ENCODE measurements around the gene PIH1D2. TPM values are rescaled to one million over a fixed set of nuclear protein-coding genes. Genes with fewer than 3 reads are reported as not detected.

The PIH1D2 gene
- total and polyA plus RNA-seq, 2 of the 8 experiments (the other 6 are each of a cell fraction or from before 2014, with no cell fraction given), result 0.53 to 0.73 TPM

- Histone ChIP-seq H3K27ac (ENCODE audit: low read depth, low read length) (no peak overlapping the region), H3K14ac (ENCODE audit: insufficient read length) (no peak overlapping the region), H2AFZ (ENCODE audit: low read length) (no peak overlapping the region), H4K8ac (ENCODE audit: extremely low read depth, insufficient read depth, low read length) (no peak overlapping the region), H4K20me1 (replicated peaks in 1 of 2; ENCODE audit: control insufficient read depth in 1 of 2, insufficient read depth in 2 of 2, low read length in 2 of 2) (no peaks in the 10 kb centered on the region), H4K5ac (ENCODE audit: insufficient read length, low read depth, low read length) (no peak overlapping the region), H3K79me2 (ENCODE audit: control insufficient read depth in 1 of 2, insufficient read depth in 2 of 2, low read length in 2 of 2) (peaks cover 3 to 27% of the 10 kb centered on the region in 2 experiments), H3K4me3 (ENCODE audit: extremely low read depth in 1 of 4, insufficient read depth in 2 of 4, low read depth in 3 of 4, low read length in 4 of 4) (no peak overlapping the region), H3K27me3 (replicated peaks in 1 of 4; ENCODE audit: control insufficient read depth in 3 of 4, extremely low read depth in 1 of 4, insufficient read depth in 3 of 4, low read length in 3 of 4) (no peaks in the 10 kb centered on the region), H3K79me1 (ENCODE audit: low read depth, low read length) (peaks cover 10% of the 10 kb centered on the region; the same call in 1 of the 2 replicates), H3K23ac (ENCODE audit: insufficient read length) (no peak overlapping the region), H2BK15ac (ENCODE audit: low read length) (no peak overlapping the region), H3K4me1 (replicated peaks in 1 of 4; ENCODE audit: control insufficient read depth in 3 of 4, insufficient read depth in 4 of 4, low read length in 3 of 4) (peaks cover 0 to 1% (median 0%) of the 10 kb centered on the region in 4 experiments; a peak in 3 of 7 replicates), H2BK120ac (replicated peaks; ENCODE audit: low read depth, low read length) (no peak overlapping the region), H3K36me3 (ENCODE audit: control insufficient read depth in 2 of 4, insufficient read depth in 4 of 4, low read length in 3 of 4) (peaks cover 12 to 64% (median 41%) of the 10 kb centered on the region in 4 experiments), H2BK5ac (ENCODE audit: low read depth, low read length) (no peak overlapping the region), H3K23me2 (ENCODE audit: low read depth, low read length) (peaks cover 9% of the 10 kb centered on the region; the same call in 1 of the 2 replicates), H3K9ac (replicated peaks in 1 of 4; ENCODE audit: extremely low read depth in 1 of 4, low read depth in 3 of 4, low read length in 3 of 4) (no peak overlapping the region), H2BK20ac (ENCODE audit: low read length) (no peak overlapping the region), H3K4me2 (ENCODE audit: insufficient read depth in 1 of 2, low read depth in 2 of 2, low read length in 2 of 2) (no peak overlapping the region), H3K18ac (ENCODE audit: extremely low read depth, low read length) (no peak overlapping the region), H3K4ac (replicated peaks; ENCODE audit: insufficient read length, low read depth, low read length) (no peak overlapping the region), H3K9me3 (ENCODE audit: insufficient read depth in 2 of 2, low read depth in 1 of 2, low read length in 1 of 2) (no peaks in the 10 kb centered on the region), H2BK12ac (ENCODE audit: low read depth, low read length) (no peak overlapping the region), H4K91ac (replicated peaks; ENCODE audit: insufficient read length, low read length) (no peak overlapping the region), H2AK5ac (ENCODE audit: low read depth, low read length) (no peak overlapping the region), H3K56ac (replicated peaks; ENCODE audit: insufficient read length, low read depth, low read length) (no peak overlapping the region)
- POLR2A ChIA-PET (ENCODE audit: partially characterized antibody), result interaction anchor here (0.7 to 1.0 kb wide), 3 partner anchors 19 to 57 kb away, joined by 3 read pairs; partner anchors contain the start of gene DLAT
- CTCF ChIA-PET (ENCODE audit: partially characterized antibody), result no interaction called here
- FAIRE-seq (no peak), DNase-seq (ENCODE audit: low read depth in 1 of 2, low spot score in 2 of 2) (no peak)
- WGBS, 2 experiments (ENCODE audit: extremely low coverage in 1 of 2, insufficient coverage in 1 of 2, insufficient read length in 1 of 2, insufficient replicate concordance in 2 of 2, low coverage in 1 of 2, low lambda C conversion rate in 2 of 2, missing lambda C conversion rate in 1 of 2), result 85% methylated on average over 4 of the region's 4 CpGs; no CpG with 5 or more reads in 1 of the 2 experiments
- no peak for TF ChIP-seq SAP30 (IDR thresholded peaks at IDR 0.05; ENCODE audit: insufficient read depth, insufficient replicate concordance, low read length)
- no peak for TF ChIP-seq HDAC2 (IDR thresholded peaks at IDR 0.05; ENCODE audit: borderline replicate concordance in 1 of 2, low read depth in 2 of 2, low read length in 2 of 2)
- TF ChIP-seq, protein P1, sequence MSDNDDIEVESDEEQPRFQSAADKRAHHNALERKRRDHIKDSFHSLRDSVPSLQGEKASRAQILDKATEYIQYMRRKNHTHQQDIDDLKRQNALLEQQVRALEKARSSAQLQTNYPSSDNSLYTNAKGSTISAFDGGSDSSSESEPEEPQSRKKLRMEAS (IDR thresholded peaks at IDR 0.05), result no peak
- no peak for TF ChIP-seq CHD1 (IDR thresholded peaks at IDR 0.05; ENCODE audit: low read depth, low read length)
- no peak for TF ChIP-seq ZNF274 (IDR thresholded peaks at IDR 0.05; ENCODE audit: borderline replicate concordance, extremely low read depth, low read length)
- no peak for TF ChIP-seq CTBP2 (IDR thresholded peaks at IDR 0.05; ENCODE audit: borderline replicate concordance, insufficient read depth, insufficient read length, low read length)
- no peak for TF ChIP-seq KDM5A (IDR thresholded peaks at IDR 0.05; ENCODE audit: low read length)
- no peak for TF ChIP-seq EP300 (IDR thresholded peaks at IDR 0.05; ENCODE audit: borderline replicate concordance in 1 of 2, low read depth in 2 of 2, low read length in 2 of 2)
- TF ChIP-seq SP4 (IDR thresholded peaks at IDR 0.05; ENCODE audit: low read length), result no peak
- no peak for TF ChIP-seq SUZ12 (IDR thresholded peaks at IDR 0.05; ENCODE audit: low read length)
- no peak for TF ChIP-seq NRF1 (IDR thresholded peaks at IDR 0.05; ENCODE audit: low read depth, low read length)
- TF ChIP-seq CBX5 (IDR thresholded peaks at IDR 0.05; ENCODE audit: low read depth, low read length), result no peak
- no peak for TF ChIP-seq SP1 (IDR thresholded peaks at IDR 0.05; ENCODE audit: low read depth, low read length)
- TF ChIP-seq RXRA (IDR thresholded peaks at IDR 0.05; ENCODE audit: insufficient read depth, low read depth, low read length), result no peak
Observed at GRCh38 chr11:112082729-112083128, 8.9 kb upstream of the PIH1D2 start.

Data from H1 (cell line).